Subcutaneous adipose tissue (tissue), 4 donors: ENCODE data around the gene SPDYE17. TPM values are rescaled to one million over a fixed set of nuclear protein-coding genes. Genes with fewer than 3 reads are reported as not detected.
"Not testable (repeated sequence)": the region's sequence is repeated elsewhere in the genome, so short reads cannot be mapped to it uniquely, and the experiment has no call there.

Experiments
- CTCF ChIP-seq: fragments of 450-650 bp; IDR thresholded peaks from one replicate; pipeline ENCODE4 v1.5.1; 2016; ENCODE audit warnings: low read depth, mild to moderate bottlenecking, control low read depth, antibody characterized with exemption, moderate library complexity
- small RNA-seq: library from RNA; depleted of rRNA; stranded (forward); fragments of <200 nt; gene quantifications from one replicate; pipeline ENCODE3, GENCODE V24; 2016
- total RNA-seq, 4 donors: library from RNA; depleted of rRNA; stranded (reverse); fragments of >200 nt; gene quantifications; one replicate each; pipeline ENCODE4 v1.1.0, GENCODE V29; 2016

SPDYE17 gene
- total RNA-seq: not detected

- TF ChIP-seq CTCF: not testable (repeated sequence)
Observed at GRCh38 chr7:77032261-77032660, at the start of gene SPDYE17. TSS of gene SPDYE17 (minus strand) at chr7:77032361. CDS start at chr7:77030570, 1,791 bp downstream.

GRCh38 chr7:77062557-77062956 lies 30.4 kb upstream of the SPDYE17 start, which contains the start of gene SPDYE18:
TSS of gene SPDYE18 (minus strand) at chr7:77062558. CDS start at chr7:77060512, 2,046 bp downstream.
- not testable (repeated sequence) for TF ChIP-seq CTCF

- TF ChIP-seq CTCF: no peak
Observed at GRCh38 chr7:76998285-76998589, 33.9 kb downstream of the SPDYE17 start.

GRCh38 chr7:76997381-76998284 lies 34.5 kb downstream of the SPDYE17 start:
- TF ChIP-seq CTCF: no peak

Small RNAs within 50 kb of the gene (small RNA-seq; reads per million reads assigned to genes)
- gene RF00019: 0.49 reads per million

Other genes starting within 250 kb of the SPDYE17 start
- under 1 TPM in 3 of 4 donors, not detected in 1; 0.44 to 0.94 (median 0.65) TPM for gene SPDYE18, start 30.2 kb upstream of the SPDYE17 start, total RNA-seq
- gene CCDC146, start 90.3 kb upstream of the SPDYE17 start, total RNA-seq: 10 to 100 TPM; 11.9 to 16.1 (median 15.5) TPM
- 10 to 100 TPM; 38.1 to 62.6 (median 51.3) TPM for gene FGL2, start 167.5 kb upstream of the SPDYE17 start, total RNA-seq